NCI-H2196 (cell line): ENCODE measurements around the gene CAPN11.

Experiments used
- DNase-seq: peaks from one replicate; lab custom pipeline; 2025; ENCODE audit not compliant: unreplicated experiment; lab: John Stamatoyannopoulos, UW

Gene CAPN11

GRCh38 chr6:44152533-44152932 lies 6.1 kb upstream of the CAPN11 start:
- no peak for DNase-seq

- DNase-seq: no peak
Observed at GRCh38 chr6:44154067-44154466, 4.6 kb upstream of the CAPN11 start.

GRCh38 chr6:44156494-44157151 lies 2.0 kb upstream of the CAPN11 start:
- no peak for DNase-seq

- DNase-seq: no peak
Observed at GRCh38 chr6:44157152-44157521, 1.5 kb upstream of the CAPN11 start.

- no peak for DNase-seq
Observed at GRCh38 chr6:44161997-44162338, 3.3 kb downstream of the CAPN11 start.

- no peak for DNase-seq
Observed at GRCh38 chr6:44162876-44163625, 4.4 kb downstream of the CAPN11 start.

GRCh38 chr6:44166116-44166515 lies 7.5 kb downstream of the CAPN11 start:
- DNase-seq: no peak

- DNase-seq: no peak
Observed at GRCh38 chr6:44166591-44167184, 8.1 kb downstream of the CAPN11 start.

- no peak for DNase-seq
Observed at GRCh38 chr6:44167567-44167966, 8.9 kb downstream of the CAPN11 start.

GRCh38 chr6:44169154-44169553 lies 10.5 kb downstream of the CAPN11 start:
- no peak for DNase-seq

GRCh38 chr6:44169886-44170570 lies 11.4 kb downstream of the CAPN11 start:
- no peak for DNase-seq

- DNase-seq: no peak
Observed at GRCh38 chr6:44171899-44172546, 13.4 kb downstream of the CAPN11 start.

GRCh38 chr6:44172731-44173500 lies 14.3 kb downstream of the CAPN11 start:
- DNase-seq: peak; percentile 84

GRCh38 chr6:44176130-44176761 lies 17.6 kb downstream of the CAPN11 start:
- no peak for DNase-seq

- DNase-seq: no peak
Observed at GRCh38 chr6:44176762-44177509, 18.3 kb downstream of the CAPN11 start.

- DNase-seq: no peak
Observed at GRCh38 chr6:44177691-44178423, 19.2 kb downstream of the CAPN11 start.

GRCh38 chr6:44178424-44179071 lies 19.9 kb downstream of the CAPN11 start:
- no peak for DNase-seq

GRCh38 chr6:44179072-44179536 lies 20.5 kb downstream of the CAPN11 start:
- no peak for DNase-seq
